ENCODE data around the gene CROCC2.

The CROCC2 gene

DNA sequence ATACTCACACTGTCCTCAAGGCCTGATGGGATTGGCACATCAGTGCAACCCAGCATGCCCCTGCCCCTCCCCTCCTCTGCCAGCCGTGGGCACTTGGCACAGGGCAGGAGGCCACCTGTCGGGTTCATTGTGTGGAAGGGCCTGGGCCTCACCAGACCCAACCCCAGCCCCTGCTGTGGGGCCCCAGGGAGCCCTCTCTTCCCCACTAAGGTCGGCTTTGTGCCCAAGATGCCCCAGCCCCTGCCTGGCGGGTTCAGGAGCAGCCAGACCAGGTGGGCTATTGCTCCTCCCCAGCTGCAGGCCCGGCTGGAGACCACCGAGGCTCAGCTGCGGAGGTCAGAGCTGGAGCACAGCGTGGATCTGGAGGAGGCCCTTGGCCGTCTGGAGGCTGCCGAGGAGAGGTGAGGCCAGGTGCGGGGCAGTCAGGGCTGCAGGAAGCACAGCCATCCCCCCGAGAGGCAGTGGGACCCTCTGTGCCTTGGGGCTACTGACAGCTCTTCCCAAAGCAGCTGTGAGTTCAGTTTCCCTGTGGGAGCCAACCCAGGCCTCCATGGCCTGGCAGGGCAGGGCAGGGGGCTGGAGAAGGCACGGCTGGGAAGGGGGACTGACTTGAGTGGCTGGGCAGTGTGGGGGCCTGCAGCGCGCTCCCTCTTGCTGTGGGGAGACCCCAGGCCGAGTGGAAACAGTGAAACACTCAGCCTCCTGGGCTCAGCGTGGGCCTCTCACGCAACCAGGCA, 16.3 kb downstream of the CROCC2 start:
- DNase-seq, result no peak

DNA sequence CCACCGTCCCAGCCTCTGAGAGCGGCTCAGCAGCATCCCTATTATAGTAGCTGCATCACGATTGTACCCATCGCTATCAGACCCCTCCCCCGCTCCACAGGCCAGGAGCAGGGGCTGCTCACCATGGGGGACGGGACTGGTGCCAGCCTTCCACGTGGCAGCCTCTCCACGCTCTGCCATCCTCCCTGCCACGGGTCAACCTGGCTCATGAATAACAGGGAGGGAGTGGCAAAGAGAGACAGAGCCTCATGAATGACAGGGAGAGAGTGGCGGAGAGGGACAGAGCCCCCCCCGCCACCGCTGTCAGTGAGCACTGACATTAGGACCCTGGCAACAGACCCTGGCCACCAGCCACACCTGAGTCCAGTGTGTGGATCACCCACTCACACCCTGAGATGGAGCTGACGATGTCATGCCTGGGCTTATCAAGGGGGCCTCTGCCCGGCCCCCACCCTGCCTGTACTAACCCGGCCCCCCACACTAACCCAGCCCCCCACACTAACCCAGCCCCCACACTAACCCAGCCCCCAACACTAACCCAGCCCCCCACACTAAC, 16.9 kb downstream of the CROCC2 start:
- DNase-seq, result no peak

- DNase-seq, result no peak
These were observed 19.0 kb downstream of the CROCC2 start for GRCh38 chr2:240925191-240925567.

DNA sequence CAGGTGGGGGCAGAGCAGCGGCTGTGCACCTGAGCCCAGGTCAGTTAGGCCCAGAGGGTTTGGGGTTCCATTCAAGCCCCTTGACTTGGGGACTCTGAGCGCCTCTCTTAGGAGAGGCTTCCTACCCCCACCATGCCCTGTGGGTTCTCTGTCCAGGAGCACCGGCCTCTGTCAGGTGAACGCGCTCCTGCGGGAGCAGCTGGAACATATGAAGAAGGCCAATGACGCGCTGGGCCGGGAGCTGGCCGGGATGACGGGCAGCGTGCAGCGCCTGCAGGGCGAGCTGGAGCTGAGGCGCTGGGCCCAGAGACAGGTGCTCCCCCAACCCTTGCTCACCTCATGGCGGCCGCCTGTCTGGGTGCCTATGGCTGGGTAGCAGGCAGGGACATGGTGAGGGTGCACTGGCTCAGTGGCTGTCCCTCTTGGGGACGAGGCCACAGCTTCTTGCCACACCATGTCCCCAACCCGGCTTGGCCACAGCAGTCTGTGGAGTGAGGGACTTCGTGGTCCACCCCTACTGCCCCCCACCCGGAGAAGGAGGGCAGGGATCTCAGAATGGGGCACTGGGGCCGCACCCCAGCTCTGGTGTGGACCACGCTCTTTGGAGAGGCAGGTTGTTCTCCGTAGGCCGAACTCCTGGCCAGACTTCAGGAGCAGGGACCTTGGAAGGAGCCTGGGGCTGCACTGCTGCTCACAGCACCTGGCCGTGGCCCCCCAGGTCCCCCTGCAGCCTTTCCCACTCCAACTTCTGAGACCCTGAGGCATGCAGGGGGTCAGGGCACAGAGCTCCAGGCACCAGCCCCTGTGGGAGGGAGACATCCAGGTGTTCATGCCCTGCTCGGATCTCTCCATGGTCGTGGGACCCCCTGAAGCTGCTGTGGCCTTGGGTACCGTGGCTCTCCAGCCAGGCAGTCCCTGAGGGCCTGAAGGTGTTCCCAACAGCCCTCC, 19.7 kb downstream of the CROCC2 start:
- no peak for DNase-seq

DNA sequence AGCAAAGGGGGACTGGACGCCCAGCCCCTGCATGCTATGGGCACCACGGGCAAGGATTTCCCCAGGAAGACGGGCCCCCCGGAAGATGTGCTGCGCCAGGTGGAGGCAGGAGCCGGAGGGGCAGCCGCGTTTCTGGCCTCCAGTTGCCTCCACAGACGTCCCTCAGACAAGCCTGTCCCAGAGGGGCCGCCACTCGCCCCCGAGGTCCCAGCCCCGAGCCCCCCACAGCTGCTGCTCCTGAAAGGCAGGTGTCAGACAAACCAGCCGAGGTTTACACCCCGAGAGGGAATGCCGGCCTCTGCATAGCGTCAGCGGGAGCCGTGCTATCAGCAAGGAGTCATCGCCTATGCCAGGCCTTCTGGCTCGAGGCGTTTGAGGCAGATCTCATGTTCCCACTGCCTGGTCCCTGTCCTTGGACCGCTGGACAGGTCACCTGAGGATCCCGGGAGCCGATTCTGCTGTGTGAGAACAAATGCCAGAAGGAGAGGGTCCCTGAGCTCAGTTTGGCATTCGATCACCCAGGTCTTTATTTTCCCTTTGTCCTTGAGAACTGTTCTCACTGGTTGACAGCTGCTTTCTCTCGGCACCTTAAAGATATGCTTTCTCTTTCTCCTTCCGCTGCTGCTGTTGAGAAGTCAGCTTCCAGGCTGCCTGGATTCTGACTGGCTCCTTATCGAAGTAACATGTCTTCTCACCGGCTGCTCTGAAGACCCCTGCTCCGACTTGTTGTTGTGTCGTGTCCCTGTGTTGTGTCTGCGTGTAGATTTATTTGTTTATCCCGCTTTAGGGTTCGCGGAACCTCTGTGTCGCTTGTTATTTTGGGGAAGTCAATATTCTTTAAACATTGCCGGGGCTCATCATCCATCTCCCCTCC, 20.6 kb downstream of the CROCC2 start:
- DNase-seq, result no peak

- DNase-seq, result no peak
These were observed 21.2 kb downstream of the CROCC2 start for GRCh38 chr2:240927390-240927781.

DNA sequence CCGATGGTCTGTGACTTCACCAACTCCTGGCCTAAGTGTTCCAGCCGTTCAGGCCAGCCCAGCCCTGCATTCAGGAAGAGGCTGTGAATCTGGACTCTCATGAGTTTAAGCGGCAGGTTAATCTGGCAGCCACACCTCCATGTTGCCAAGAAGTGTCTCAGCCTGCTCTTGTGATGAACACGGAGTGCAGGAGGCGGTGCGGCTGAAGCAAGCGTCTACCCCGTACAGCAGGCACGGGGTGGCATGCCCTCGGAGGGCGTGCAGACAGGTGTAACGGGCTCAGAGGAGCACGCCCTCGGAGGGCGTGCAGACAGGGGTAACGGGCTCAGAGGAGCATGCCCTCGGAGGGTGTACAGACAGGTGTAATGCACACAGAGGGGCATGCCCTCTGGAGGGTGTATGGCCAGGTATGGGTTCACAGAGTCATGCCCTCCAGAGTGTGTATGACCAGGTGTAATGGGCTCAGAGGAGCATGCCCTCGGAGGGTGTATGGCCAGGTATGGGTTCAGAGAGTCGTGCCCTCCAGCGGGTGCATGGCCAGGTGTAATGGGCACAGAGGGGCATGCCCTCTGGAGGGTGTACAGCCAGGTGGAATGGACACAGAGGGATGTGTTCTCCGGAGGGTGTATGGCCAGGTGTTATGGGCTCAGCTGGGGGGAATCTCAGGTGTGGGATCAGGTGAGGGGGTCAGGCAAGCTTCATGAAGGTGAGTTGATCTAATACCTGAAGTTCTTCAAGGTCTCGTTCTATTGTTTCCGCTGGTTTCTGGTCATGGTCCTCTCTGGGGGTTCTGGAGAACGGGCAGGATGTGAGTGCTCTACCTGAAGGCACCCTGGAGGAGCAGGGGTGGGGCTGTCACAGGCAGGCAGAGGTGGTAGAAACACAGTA, 22.6 kb downstream of the CROCC2 start:
- no peak for DNase-seq

DNA sequence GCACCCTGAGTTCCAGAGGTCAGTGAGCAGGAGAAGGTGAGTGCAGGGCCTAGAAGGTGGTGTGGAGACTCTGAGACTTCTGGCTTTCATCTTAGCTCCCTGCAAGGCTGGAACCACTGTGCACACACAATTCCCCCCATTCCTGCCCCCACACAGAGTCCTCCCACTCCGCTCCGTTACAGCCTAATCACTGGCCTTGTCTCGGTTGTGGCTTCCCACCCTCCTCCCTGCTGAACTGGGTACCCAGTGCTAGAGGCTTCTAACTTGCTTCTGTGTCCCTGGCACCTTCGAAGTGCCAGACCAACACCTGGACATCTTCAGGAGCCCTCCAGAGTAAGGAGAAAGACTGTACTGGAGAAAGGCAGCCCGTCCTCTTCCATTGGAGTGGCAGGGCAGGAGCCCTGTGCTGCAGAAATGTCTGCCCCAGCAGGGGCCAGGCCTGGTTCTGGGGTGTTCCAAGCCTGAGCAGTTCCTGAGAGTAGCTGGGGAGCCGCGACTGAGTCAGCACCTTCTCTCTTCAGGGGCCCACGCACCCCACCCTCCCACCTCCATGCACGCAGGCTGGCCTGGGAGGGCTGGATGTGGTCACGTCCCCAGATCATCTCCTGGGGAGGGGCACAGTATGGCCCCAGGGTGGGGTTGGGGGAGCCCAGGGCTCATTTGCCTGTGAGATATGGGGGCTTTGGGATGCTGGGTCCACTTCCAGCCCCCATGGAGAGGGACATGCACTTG, 23.4 kb downstream of the CROCC2 start:
- DNase-seq, result no peak

- DNase-seq, result no peak
These were observed 24.0 kb downstream of the CROCC2 start for GRCh38 chr2:240930096-240930630.

- no peak for DNase-seq
These were observed 24.6 kb downstream of the CROCC2 start for GRCh38 chr2:240930631-240931318.

GRCh38 chr2:240931319-240931949, 25.3 kb downstream of the CROCC2 start:
- DNase-seq, result no peak

DNA sequence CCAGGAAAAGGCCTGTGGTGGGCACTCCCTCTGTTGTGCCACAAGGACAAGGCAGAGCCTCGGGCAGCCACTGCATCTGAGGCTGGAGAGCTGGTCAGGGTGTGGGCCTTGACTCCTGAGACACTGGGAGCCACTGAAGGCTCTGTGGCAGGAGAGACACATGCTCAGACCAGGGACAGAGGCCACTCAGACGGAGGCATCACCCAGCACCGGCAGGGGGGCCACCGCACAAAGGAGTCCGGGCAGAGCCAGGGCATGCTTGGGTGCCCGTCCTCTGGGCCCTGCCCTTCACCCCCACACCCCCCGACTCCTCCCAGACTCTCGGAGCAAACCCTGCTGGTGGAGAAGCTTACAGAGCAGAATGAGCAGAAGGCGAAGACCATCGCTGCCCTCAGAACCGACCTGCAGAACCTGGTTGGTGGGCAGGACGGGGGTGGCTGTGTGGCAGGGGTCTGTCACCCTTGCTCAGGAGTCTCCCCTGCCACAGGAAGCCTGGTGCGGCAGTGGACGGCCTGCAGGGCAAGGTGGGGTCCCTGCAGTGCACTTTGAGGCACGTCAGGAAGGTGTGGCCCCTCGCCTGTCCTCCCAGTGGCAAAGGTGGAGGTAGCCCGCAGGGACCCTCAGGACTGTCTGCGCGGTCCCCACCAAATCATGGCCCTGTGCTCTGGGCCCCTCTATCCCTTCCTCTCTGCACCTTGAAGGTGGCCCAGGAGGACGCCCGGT, 26.0 kb downstream of the CROCC2 start:
- no peak for DNase-seq

DNA sequence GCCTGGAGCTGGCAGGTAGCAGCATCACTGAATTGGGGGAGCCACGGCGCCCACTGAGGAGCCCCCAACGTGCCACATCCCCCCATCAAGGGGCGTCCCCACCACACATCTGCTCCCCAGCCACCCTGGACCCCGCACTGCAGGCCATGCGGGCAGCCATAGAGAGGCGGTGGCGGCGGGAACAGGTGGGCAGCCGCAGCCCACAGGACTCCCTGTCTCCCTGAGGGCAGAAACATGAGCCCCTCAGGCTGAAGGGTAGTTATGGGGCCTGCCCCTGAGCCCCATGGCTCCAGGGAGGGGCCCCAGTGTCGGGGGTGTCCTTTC, 26.6 kb downstream of the CROCC2 start:
- DNase-seq, result no peak

DNA sequence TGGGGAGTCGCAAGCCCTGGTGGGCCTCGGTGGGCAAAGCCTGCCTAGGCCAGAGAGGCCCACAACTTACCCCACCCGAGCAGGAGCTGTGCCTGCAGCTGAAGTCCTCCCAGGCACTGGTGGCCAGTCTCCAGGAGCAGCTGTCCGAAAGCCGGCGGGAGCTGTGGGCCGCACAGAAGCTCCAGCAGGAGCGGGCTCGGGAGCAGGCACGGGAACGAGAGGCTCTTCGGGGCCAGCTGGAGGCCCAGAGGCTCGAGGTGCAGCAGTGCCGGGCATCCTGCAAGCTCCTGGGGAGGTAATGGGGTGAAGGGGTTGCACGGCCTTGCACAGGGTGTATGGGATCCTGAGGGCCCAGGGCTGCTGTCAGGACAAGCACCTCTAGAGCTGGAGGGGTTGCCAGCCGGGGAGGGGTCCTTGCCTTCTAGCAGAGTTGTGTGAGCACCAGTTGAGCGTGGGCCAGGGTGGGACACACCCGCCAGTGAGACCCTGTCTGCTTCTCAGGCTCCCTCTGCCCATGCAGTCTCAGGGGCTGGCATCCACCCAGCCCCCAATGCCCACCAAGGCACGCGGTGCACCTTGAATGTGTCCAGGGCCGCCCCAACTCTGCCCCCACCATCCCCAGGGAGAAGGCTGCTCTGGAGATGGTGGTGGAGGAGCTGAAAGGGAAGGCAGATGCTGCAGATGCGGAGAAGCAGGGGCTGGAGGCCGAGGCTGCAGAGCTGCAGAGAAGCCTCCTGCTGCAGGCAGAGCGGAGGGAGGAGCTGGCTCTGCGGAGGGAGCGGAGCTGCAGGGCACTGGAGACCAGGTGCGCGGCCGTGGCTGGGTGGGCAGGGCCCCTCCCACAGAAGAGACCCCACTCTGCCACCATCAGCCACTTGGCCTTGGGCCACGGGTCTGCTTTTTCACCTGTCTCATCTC, 27.2 kb downstream of the CROCC2 start:
- no peak for DNase-seq

- DNase-seq, result no peak
These were observed 28.0 kb downstream of the CROCC2 start for GRCh38 chr2:240933966-240934700.

- DNase-seq, result no peak
These were observed 28.6 kb downstream of the CROCC2 start for GRCh38 chr2:240934701-240935102.
